Activated CD8-positive, alpha-beta T cell treated with anti-CD3 and anti-CD28 coated beads, Interleukin-2, amount 10 ng/mL, durations not matched to agents 7 days and 5 days (primary cell): ENCODE measurements around the gene NXPH4. TPM values are rescaled to one million over a fixed set of nuclear protein-coding genes. Genes with fewer than 3 reads are reported as not detected.

Source experiments
- ATAC-seq: fragments of 150-1000 bp; cut with Tn5 transposase; one replicate; pipeline ENCODE4 v1.10.0; 2021; ENCODE audit warnings: moderate library complexity
- CTCF ChIA-PET: fragments of 350-600 bp; sonication (Branson Sonifier 250); formaldehyde crosslinking; loops from one replicate; lab custom pipeline; 2021; ENCODE audit warnings: antibody characterized with exemption; lab: Charles Lee
- POLR2A ChIA-PET: fragments of 350-600 bp; sonication (Branson Sonifier 250); formaldehyde crosslinking; loops from one replicate; lab custom pipeline; 2021; ENCODE audit warnings: antibody characterized with exemption; lab: Charles Lee
- DNase-seq: peaks from one replicate; pipeline ENCODE4 v3.0.0-alpha.2; 2020
- H3K27ac Mint-ChIP-seq: one replicate; pipeline ENCODE4 v1.8.0; 2021; ENCODE audit warnings: mild to moderate bottlenecking, mixed read lengths
- H3K27me3 Mint-ChIP-seq: one replicate; pipeline ENCODE4 v1.8.0; 2021; ENCODE audit warnings: low read depth, mixed read lengths
- H3K36me3 Mint-ChIP-seq: one replicate; pipeline ENCODE4 v1.8.0; 2021; ENCODE audit warnings: low read depth, mixed read lengths
- H3K4me1 Mint-ChIP-seq: one replicate; pipeline ENCODE4 v1.8.0; 2021; ENCODE audit warnings: low read depth, mixed read lengths
- H3K4me3 Mint-ChIP-seq: one replicate; pipeline ENCODE4 v1.8.0; 2021; ENCODE audit warnings: mild to moderate bottlenecking, mixed read lengths
- H3K9me3 Mint-ChIP-seq: one replicate; pipeline ENCODE4 v1.8.0; 2022; ENCODE audit warnings: mixed read lengths; ENCODE audit not compliant: insufficient read depth
- total RNA-seq, 2 experiments: library from RNA; stranded (reverse); gene quantifications; one replicate each; pipeline ENCODE4 v1.2.3, GENCODE V29; 2021

The NXPH4 gene
- total RNA-seq, 2 experiments from 2014 or later = 0.39 to 0.40 TPM

- ChIA-PET CTCF (no interaction called here), POLR2A (no interaction called here)
- Mint-ChIP-seq H3K36me3 (no peaks in the 10 kb centered on the region), H3K27ac (no peak overlapping the region), H3K4me1 (no peaks in the 10 kb centered on the region), H3K27me3 (no peaks in the 10 kb centered on the region), H3K4me3 (no peak overlapping the region), H3K9me3 (no peaks in the 10 kb centered on the region)
- ATAC-seq = no peak
- no peak for DNase-seq
These were observed 21.4 kb upstream of the NXPH4 start for GRCh38 chr12:57195186-57195585.

DNA sequence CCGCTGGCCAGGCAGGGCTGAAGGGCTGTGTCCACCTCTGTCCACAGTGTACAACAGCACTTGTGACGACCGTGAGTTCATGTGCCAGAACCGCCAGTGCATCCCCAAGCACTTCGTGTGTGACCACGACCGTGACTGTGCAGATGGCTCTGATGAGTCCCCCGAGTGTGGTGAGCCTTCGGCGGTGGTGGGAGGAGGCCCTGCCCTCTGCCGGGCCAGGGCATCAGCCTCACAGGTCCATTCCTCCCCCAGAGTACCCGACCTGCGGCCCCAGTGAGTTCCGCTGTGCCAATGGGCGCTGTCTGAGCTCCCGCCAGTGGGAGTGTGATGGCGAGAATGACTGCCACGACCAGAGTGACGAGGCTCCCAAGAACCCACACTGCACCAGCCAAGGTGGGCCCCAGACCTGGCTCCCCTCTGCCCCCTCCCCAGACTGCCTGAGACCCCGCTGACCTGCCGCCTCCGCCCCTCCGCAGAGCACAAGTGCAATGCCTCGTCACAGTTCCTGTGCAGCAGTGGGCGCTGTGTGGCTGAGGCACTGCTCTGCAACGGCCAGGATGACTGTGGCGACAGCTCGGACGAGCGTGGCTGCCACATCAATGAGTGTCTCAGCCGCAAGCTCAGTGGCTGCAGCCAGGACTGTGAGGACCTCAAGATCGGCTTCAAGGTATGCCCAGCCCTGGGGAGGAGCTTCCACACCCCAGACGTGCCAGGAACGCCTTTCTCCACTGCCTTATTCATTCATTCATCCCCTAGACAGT lies 20.8 kb upstream of the NXPH4 start:
- POLR2A ChIA-PET = no interaction called here
- no peaks in the 10 kb centered on the region for H3K27me3 Mint-ChIP-seq
- no peaks in the 10 kb centered on the region for H3K9me3 Mint-ChIP-seq
- H3K4me1 Mint-ChIP-seq = no peaks in the 10 kb centered on the region
- H3K27ac Mint-ChIP-seq = no peak overlapping the region
- no peak overlapping the region for H3K4me3 Mint-ChIP-seq
- no peaks in the 10 kb centered on the region for H3K36me3 Mint-ChIP-seq
- CTCF ChIA-PET = interaction anchor here (1.0 to 1.1 kb wide), 2 partner anchors 20 to 71 kb away, joined by 3 read pairs; no protein-coding TSS in a partner anchor
- ATAC-seq = no peak
- DNase-seq = no peak

- H3K27me3 Mint-ChIP-seq = no peaks in the 10 kb centered on the region
- no peak overlapping the region for H3K27ac Mint-ChIP-seq
- POLR2A ChIA-PET = no interaction called here
These were observed 20.2 kb upstream of the NXPH4 start for GRCh38 chr12:57196439-57196838.

GRCh38 chr12:57196956-57197355 lies 19.6 kb upstream of the NXPH4 start:
- DNase-seq (no peak), ATAC-seq (no peak)
- Mint-ChIP-seq H3K27me3 (no peaks in the 10 kb centered on the region), H3K36me3 (no peaks in the 10 kb centered on the region), H3K4me1 (no peaks in the 10 kb centered on the region), H3K4me3 (no peak overlapping the region), H3K9me3 (no peaks in the 10 kb centered on the region), H3K27ac (no peak overlapping the region)
- POLR2A ChIA-PET = interaction anchor here (0.7 kb wide), 2 partner anchors 17 to 42 kb away, joined by 3 to 4 read pairs; no protein-coding TSS in a partner anchor
- CTCF ChIA-PET = interaction anchor here (1.0 to 1.2 kb wide), 3 partner anchors 10 to 73 kb away, joined by 3 to 4 read pairs (median 3); no protein-coding TSS in a partner anchor

More at GRCh38 chr12:57196439-57196838, 20.2 kb upstream of the NXPH4 start:
- Mint-ChIP-seq H3K9me3 (no peaks in the 10 kb centered on the region), H3K36me3 (no peaks in the 10 kb centered on the region), H3K4me1 (no peaks in the 10 kb centered on the region), H3K4me3 (no peak overlapping the region)
- CTCF ChIA-PET = interaction anchor here (1.0 to 1.1 kb wide), 2 partner anchors 21 to 72 kb away, joined by 3 read pairs; no protein-coding TSS in a partner anchor
- ATAC-seq (no peak), DNase-seq (no peak)

DNA sequence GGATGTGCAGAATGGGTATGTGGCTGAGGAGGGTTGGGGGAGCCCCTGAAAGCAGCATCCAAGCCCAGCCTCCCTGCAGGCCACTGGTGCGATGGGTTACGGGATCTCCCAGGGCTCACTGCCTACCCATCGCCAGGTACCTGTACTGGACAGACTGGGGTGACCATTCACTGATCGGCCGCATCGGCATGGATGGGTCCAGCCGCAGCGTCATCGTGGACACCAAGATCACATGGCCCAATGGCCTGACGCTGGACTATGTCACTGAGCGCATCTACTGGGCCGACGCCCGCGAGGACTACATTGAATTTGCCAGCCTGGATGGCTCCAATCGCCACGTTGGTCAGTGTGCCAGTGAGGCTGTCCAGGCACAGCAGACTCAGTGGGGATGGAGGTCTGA lies 18.3 kb upstream of the NXPH4 start:
- no peak for ATAC-seq
- no peak overlapping the region for H3K27ac Mint-ChIP-seq
- no peaks in the 10 kb centered on the region for H3K27me3 Mint-ChIP-seq
- ChIA-PET CTCF (interaction anchor here (1.2 to 1.5 kb wide), 2 partner anchors 11 to 16 kb away, joined by 4 read pairs; no protein-coding TSS in a partner anchor), POLR2A (interaction anchor here (0.7 kb wide), 1 partner anchor 93 kb away, joined by 3 read pairs; no protein-coding TSS in a partner anchor)
- H3K9me3 Mint-ChIP-seq = no peaks in the 10 kb centered on the region
- H3K4me1 Mint-ChIP-seq = no peaks in the 10 kb centered on the region
- DNase-seq = no peak
- H3K4me3 Mint-ChIP-seq = no peak overlapping the region
- no peaks in the 10 kb centered on the region for H3K36me3 Mint-ChIP-seq

- no peak overlapping the region for H3K27ac Mint-ChIP-seq
- no peaks in the 10 kb centered on the region for H3K4me1 Mint-ChIP-seq
- ChIA-PET POLR2A (no interaction called here), CTCF (interaction anchor here (1.5 kb wide), 1 partner anchor 15 kb away, joined by 4 read pairs; no protein-coding TSS in a partner anchor)
- no peaks in the 10 kb centered on the region for H3K27me3 Mint-ChIP-seq
- H3K4me3 Mint-ChIP-seq = no peak overlapping the region
- no peaks in the 10 kb centered on the region for H3K9me3 Mint-ChIP-seq
- no peaks in the 10 kb centered on the region for H3K36me3 Mint-ChIP-seq
- DNase-seq (no peak), ATAC-seq (no peak)
These were observed 17.4 kb upstream of the NXPH4 start for GRCh38 chr12:57199191-57199590.

GRCh38 chr12:57200497-57200896 lies 16.1 kb upstream of the NXPH4 start:
- H3K27ac Mint-ChIP-seq = no peak overlapping the region
- DNase-seq (no peak), ATAC-seq (no peak)
- H3K36me3 Mint-ChIP-seq = no peaks in the 10 kb centered on the region
- no peaks in the 10 kb centered on the region for H3K9me3 Mint-ChIP-seq
- H3K4me1 Mint-ChIP-seq = no peaks in the 10 kb centered on the region
- CTCF ChIA-PET = no interaction called here
- no peaks in the 10 kb centered on the region for H3K27me3 Mint-ChIP-seq
- POLR2A ChIA-PET = no interaction called here
- H3K4me3 Mint-ChIP-seq = no peak overlapping the region

GRCh38 chr12:57201219-57201618 lies 15.4 kb upstream of the NXPH4 start:
- Mint-ChIP-seq H3K4me3 (no peak overlapping the region), H3K9me3 (no peaks in the 10 kb centered on the region), H3K27ac (no peak overlapping the region), H3K36me3 (no peaks in the 10 kb centered on the region), H3K27me3 (no peaks in the 10 kb centered on the region), H3K4me1 (no peaks in the 10 kb centered on the region)
- ChIA-PET CTCF (no interaction called here), POLR2A (no interaction called here)
- ATAC-seq (no peak), DNase-seq (no peak)

- no peak for DNase-seq
- no peak for ATAC-seq
- Mint-ChIP-seq H3K9me3 (no peaks in the 10 kb centered on the region), H3K4me1 (no peaks in the 10 kb centered on the region), H3K27me3 (no peaks in the 10 kb centered on the region), H3K27ac (no peak overlapping the region), H3K36me3 (no peaks in the 10 kb centered on the region), H3K4me3 (no peak overlapping the region)
- POLR2A ChIA-PET = no interaction called here
- CTCF ChIA-PET = no interaction called here
These were observed 15.0 kb upstream of the NXPH4 start for GRCh38 chr12:57201631-57202030.

DNA sequence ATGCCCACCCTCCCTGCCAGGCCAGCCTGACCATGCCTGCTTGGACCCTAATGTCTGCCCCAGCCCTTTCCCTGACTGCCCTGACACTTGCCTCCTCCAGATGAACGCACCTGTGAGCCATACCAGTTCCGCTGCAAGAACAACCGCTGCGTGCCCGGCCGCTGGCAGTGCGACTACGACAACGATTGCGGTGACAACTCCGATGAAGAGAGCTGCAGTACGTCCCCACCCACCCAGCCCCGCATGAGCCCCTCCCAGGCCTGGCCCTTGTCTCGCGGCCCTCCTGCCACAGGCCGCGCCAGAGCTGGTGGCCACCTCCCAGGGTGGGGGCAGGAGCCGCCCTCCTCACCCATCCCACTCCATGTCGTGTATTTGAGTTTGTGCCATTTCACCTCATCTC lies 14.3 kb upstream of the NXPH4 start:
- H3K4me1 Mint-ChIP-seq = no peaks in the 10 kb centered on the region
- H3K36me3 Mint-ChIP-seq = no peaks in the 10 kb centered on the region
- ATAC-seq (no peak), DNase-seq (no peak)
- ChIA-PET POLR2A (no interaction called here), CTCF (interaction anchor here (1.0 kb wide), 1 partner anchor 11 kb away, joined by 3 read pairs; no protein-coding TSS in a partner anchor)
- no peak overlapping the region for H3K4me3 Mint-ChIP-seq
- no peaks in the 10 kb centered on the region for H3K9me3 Mint-ChIP-seq
- H3K27ac Mint-ChIP-seq = no peak overlapping the region
- H3K27me3 Mint-ChIP-seq = no peaks in the 10 kb centered on the region

DNA sequence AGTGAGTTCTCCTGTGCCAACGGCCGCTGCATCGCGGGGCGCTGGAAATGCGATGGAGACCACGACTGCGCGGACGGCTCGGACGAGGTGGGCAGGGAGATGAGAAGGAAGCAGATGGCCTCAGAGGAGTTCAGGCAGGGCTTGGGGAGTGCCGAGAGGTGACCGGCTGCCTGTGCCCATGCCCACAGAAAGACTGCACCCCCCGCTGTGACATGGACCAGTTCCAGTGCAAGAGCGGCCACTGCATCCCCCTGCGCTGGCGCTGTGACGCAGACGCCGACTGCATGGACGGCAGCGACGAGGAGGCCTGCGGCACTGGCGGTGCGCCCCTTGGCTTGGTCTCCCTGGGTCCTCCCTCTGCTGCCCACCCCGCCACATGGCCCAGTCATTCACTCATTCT lies 13.4 kb upstream of the NXPH4 start:
- ChIA-PET CTCF (no interaction called here), POLR2A (no interaction called here)
- H3K4me1 Mint-ChIP-seq = no peaks in the 10 kb centered on the region
- no peak overlapping the region for H3K4me3 Mint-ChIP-seq
- H3K36me3 Mint-ChIP-seq = no peaks in the 10 kb centered on the region
- no peaks in the 10 kb centered on the region for H3K27me3 Mint-ChIP-seq
- no peaks in the 10 kb centered on the region for H3K9me3 Mint-ChIP-seq
- ATAC-seq = no peak
- DNase-seq = no peak
- no peak overlapping the region for H3K27ac Mint-ChIP-seq

DNA sequence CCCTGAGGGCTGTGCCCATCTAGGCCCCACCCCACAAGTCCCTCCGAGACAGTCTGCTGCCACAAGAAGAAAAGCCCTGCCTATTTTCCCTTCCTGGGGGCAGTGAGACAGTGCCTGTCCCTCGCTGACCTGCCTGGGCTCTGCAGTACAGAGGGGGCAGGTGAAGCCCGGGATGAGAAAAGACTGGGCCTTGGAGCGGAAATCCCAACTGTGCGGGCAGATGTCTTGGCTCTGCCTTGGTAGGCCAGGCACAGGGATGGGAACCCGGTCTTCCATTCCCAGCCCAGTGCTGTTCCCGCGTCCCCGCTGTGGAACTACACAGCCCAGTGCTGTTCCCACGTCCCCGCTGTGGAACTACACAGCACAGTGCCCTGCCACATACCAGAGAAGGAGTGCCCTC lies 12.8 kb upstream of the NXPH4 start:
- ChIA-PET POLR2A (no interaction called here), CTCF (no interaction called here)
- Mint-ChIP-seq H3K9me3 (no peaks in the 10 kb centered on the region), H3K27me3 (no peaks in the 10 kb centered on the region), H3K4me3 (no peak overlapping the region), H3K4me1 (no peaks in the 10 kb centered on the region), H3K27ac (no peak overlapping the region), H3K36me3 (no peaks in the 10 kb centered on the region)
- DNase-seq (no peak), ATAC-seq (no peak)
